ENCODE data around the gene ISG15.

ISG15 gene

GRCh38 chr1:1045129-1045528 is 31.8 kb downstream of the ISG15 start:
- WGBS: 94% methylated on average over 23 of the region's 23 CpGs

GRCh38 chr1:1046243-1046642 is 32.9 kb downstream of the ISG15 start:
- H3K9ac ChIP-seq (ENCODE audit: low read depth, low read length): no peak overlapping the region
- H3K4me3 ChIP-seq (ENCODE audit: low read length): no peak overlapping the region
- no peaks in the 10 kb centered on the region for H3K27me3 ChIP-seq (ENCODE audit: insufficient read depth, low read length)
- H3K9me3 ChIP-seq (ENCODE audit: insufficient read depth, low read depth, low read length): no peaks in the 10 kb centered on the region
- H3K36me3 ChIP-seq (ENCODE audit: insufficient read depth, low read length): peaks cover 64% of the 10 kb centered on the region
- no peak overlapping the region for H3K27ac ChIP-seq (ENCODE audit: low read depth, low read length)
- 93% methylated on average over 20 of the region's 20 CpGs for WGBS
- no peaks in the 10 kb centered on the region for H3K4me1 ChIP-seq (ENCODE audit: insufficient read depth, low read length)

More at GRCh38 chr1:1045129-1045528, 31.8 kb downstream of the ISG15 start:
- Histone ChIP-seq H3K36me3 (ENCODE audit: insufficient read depth, low read length) (peaks cover 58% of the 10 kb centered on the region), H3K4me1 (ENCODE audit: insufficient read depth, low read length) (no peaks in the 10 kb centered on the region), H3K9me3 (ENCODE audit: insufficient read depth, low read depth, low read length) (no peaks in the 10 kb centered on the region), H3K4me3 (ENCODE audit: low read length) (no peak overlapping the region), H3K27me3 (ENCODE audit: insufficient read depth, low read length) (peaks cover 5% of the 10 kb centered on the region), H3K9ac (ENCODE audit: low read depth, low read length) (no peak overlapping the region), H3K27ac (ENCODE audit: low read depth, low read length) (no peak overlapping the region)

GRCh38 chr1:1046767-1047166 is 33.5 kb downstream of the ISG15 start:
- 96% methylated on average over 26 of the region's 26 CpGs for WGBS
- Histone ChIP-seq H3K27ac (ENCODE audit: low read depth, low read length) (no peak overlapping the region), H3K4me1 (ENCODE audit: insufficient read depth, low read length) (no peaks in the 10 kb centered on the region), H3K36me3 (ENCODE audit: insufficient read depth, low read length) (peaks cover 67% of the 10 kb centered on the region), H3K27me3 (ENCODE audit: insufficient read depth, low read length) (no peaks in the 10 kb centered on the region), H3K9me3 (ENCODE audit: insufficient read depth, low read depth, low read length) (no peaks in the 10 kb centered on the region), H3K4me3 (ENCODE audit: low read length) (no peak overlapping the region), H3K9ac (ENCODE audit: low read depth, low read length) (no peak overlapping the region)

GRCh38 chr1:1047407-1047806 is 34.1 kb downstream of the ISG15 start:
- no peaks in the 10 kb centered on the region for H3K27me3 ChIP-seq (ENCODE audit: insufficient read depth, low read length)
- 94% methylated on average over 19 of the region's 19 CpGs for WGBS
- H3K36me3 ChIP-seq (ENCODE audit: insufficient read depth, low read length): peaks cover 71% of the 10 kb centered on the region

GRCh38 chr1:1047963-1048362 is 34.7 kb downstream of the ISG15 start:
- H3K9me3 ChIP-seq (ENCODE audit: insufficient read depth, low read depth, low read length): no peaks in the 10 kb centered on the region
- no peak overlapping the region for H3K9ac ChIP-seq (ENCODE audit: low read depth, low read length)
- no peak overlapping the region for H3K4me3 ChIP-seq (ENCODE audit: low read length)
- H3K36me3 ChIP-seq (ENCODE audit: insufficient read depth, low read length): peaks cover 73% of the 10 kb centered on the region
- no peak overlapping the region for H3K27ac ChIP-seq (ENCODE audit: low read depth, low read length)
- 94% methylated on average over 25 of the region's 25 CpGs for WGBS
- H3K27me3 ChIP-seq (ENCODE audit: insufficient read depth, low read length): no peaks in the 10 kb centered on the region
- no peaks in the 10 kb centered on the region for H3K4me1 ChIP-seq (ENCODE audit: insufficient read depth, low read length)

More at GRCh38 chr1:1047407-1047806, 34.1 kb downstream of the ISG15 start:
- Histone ChIP-seq H3K27ac (ENCODE audit: low read depth, low read length) (no peak overlapping the region), H3K9me3 (ENCODE audit: insufficient read depth, low read depth, low read length) (no peaks in the 10 kb centered on the region), H3K9ac (ENCODE audit: low read depth, low read length) (no peak overlapping the region), H3K4me1 (ENCODE audit: insufficient read depth, low read length) (no peaks in the 10 kb centered on the region), H3K4me3 (ENCODE audit: low read length) (no peak overlapping the region)

- 97% methylated on average over 19 of the region's 28 CpGs for WGBS
- Histone ChIP-seq H3K9me3 (ENCODE audit: insufficient read depth, low read depth, low read length) (no peaks in the 10 kb centered on the region), H3K36me3 (ENCODE audit: insufficient read depth, low read length) (peaks cover 70% of the 10 kb centered on the region), H3K9ac (ENCODE audit: low read depth, low read length) (no peak overlapping the region), H3K4me3 (ENCODE audit: low read length) (no peak overlapping the region), H3K27ac (ENCODE audit: low read depth, low read length) (no peak overlapping the region), H3K27me3 (ENCODE audit: insufficient read depth, low read length) (no peaks in the 10 kb centered on the region), H3K4me1 (ENCODE audit: insufficient read depth, low read length) (no peaks in the 10 kb centered on the region)
Observed at GRCh38 chr1:1048765-1049164, 35.5 kb downstream of the ISG15 start.

- WGBS: 94% methylated on average over 57 of the region's 57 CpGs
Observed at GRCh38 chr1:1049318-1050165, 36.2 kb downstream of the ISG15 start.

GRCh38 chr1:1050577-1051052 is 37.3 kb downstream of the ISG15 start:
- Histone ChIP-seq H3K9me3 (ENCODE audit: insufficient read depth, low read depth, low read length) (no peaks in the 10 kb centered on the region), H3K27me3 (ENCODE audit: insufficient read depth, low read length) (no peaks in the 10 kb centered on the region), H3K4me3 (ENCODE audit: low read length) (no peak overlapping the region), H3K9ac (ENCODE audit: low read depth, low read length) (no peak overlapping the region), H3K4me1 (ENCODE audit: insufficient read depth, low read length) (no peaks in the 10 kb centered on the region), H3K27ac (ENCODE audit: low read depth, low read length) (no peak overlapping the region), H3K36me3 (ENCODE audit: insufficient read depth, low read length) (peaks cover 68% of the 10 kb centered on the region)
- WGBS: 95% methylated on average over 32 of the region's 32 CpGs

More at GRCh38 chr1:1049318-1050165, 36.2 kb downstream of the ISG15 start:
- no peak overlapping the region for H3K9ac ChIP-seq (ENCODE audit: low read depth, low read length)
- no peak overlapping the region for H3K4me3 ChIP-seq (ENCODE audit: low read length)
- H3K9me3 ChIP-seq (ENCODE audit: insufficient read depth, low read depth, low read length): no peaks in the 10 kb centered on the region
- H3K4me1 ChIP-seq (ENCODE audit: insufficient read depth, low read length): no peaks in the 10 kb centered on the region
- H3K36me3 ChIP-seq (ENCODE audit: insufficient read depth, low read length): peaks cover 69% of the 10 kb centered on the region
- no peaks in the 10 kb centered on the region for H3K27me3 ChIP-seq (ENCODE audit: insufficient read depth, low read length)
- no peak overlapping the region for H3K27ac ChIP-seq (ENCODE audit: low read depth, low read length)

GRCh38 chr1:1051127-1051810 is 38.0 kb downstream of the ISG15 start:
- H3K27me3 ChIP-seq (ENCODE audit: insufficient read depth, low read length): no peaks in the 10 kb centered on the region
- H3K27ac ChIP-seq (ENCODE audit: low read depth, low read length): no peak overlapping the region
- H3K36me3 ChIP-seq (ENCODE audit: insufficient read depth, low read length): peaks cover 62% of the 10 kb centered on the region
- no peak overlapping the region for H3K4me3 ChIP-seq (ENCODE audit: low read length)
- no peak overlapping the region for H3K9ac ChIP-seq (ENCODE audit: low read depth, low read length)
- H3K4me1 ChIP-seq (ENCODE audit: insufficient read depth, low read length): no peaks in the 10 kb centered on the region
- 91% methylated on average over 46 of the region's 46 CpGs for WGBS
- no peaks in the 10 kb centered on the region for H3K9me3 ChIP-seq (ENCODE audit: insufficient read depth, low read depth, low read length)

- Histone ChIP-seq H3K27ac (ENCODE audit: low read depth, low read length) (no peak overlapping the region), H3K4me1 (ENCODE audit: insufficient read depth, low read length) (no peaks in the 10 kb centered on the region), H3K9me3 (ENCODE audit: insufficient read depth, low read depth, low read length) (no peaks in the 10 kb centered on the region), H3K9ac (ENCODE audit: low read depth, low read length) (no peak overlapping the region), H3K36me3 (ENCODE audit: insufficient read depth, low read length) (peaks cover 53% of the 10 kb centered on the region), H3K4me3 (ENCODE audit: low read length) (no peak overlapping the region), H3K27me3 (ENCODE audit: insufficient read depth, low read length) (no peaks in the 10 kb centered on the region; the same call in 1 of the 2 replicates)
- WGBS: 96% methylated on average over 29 of the region's 29 CpGs
Observed at GRCh38 chr1:1052003-1052840, 38.9 kb downstream of the ISG15 start.

Data from HUES64 (cell line).